ENCODE results near the gene TNFSF9.

DNA sequence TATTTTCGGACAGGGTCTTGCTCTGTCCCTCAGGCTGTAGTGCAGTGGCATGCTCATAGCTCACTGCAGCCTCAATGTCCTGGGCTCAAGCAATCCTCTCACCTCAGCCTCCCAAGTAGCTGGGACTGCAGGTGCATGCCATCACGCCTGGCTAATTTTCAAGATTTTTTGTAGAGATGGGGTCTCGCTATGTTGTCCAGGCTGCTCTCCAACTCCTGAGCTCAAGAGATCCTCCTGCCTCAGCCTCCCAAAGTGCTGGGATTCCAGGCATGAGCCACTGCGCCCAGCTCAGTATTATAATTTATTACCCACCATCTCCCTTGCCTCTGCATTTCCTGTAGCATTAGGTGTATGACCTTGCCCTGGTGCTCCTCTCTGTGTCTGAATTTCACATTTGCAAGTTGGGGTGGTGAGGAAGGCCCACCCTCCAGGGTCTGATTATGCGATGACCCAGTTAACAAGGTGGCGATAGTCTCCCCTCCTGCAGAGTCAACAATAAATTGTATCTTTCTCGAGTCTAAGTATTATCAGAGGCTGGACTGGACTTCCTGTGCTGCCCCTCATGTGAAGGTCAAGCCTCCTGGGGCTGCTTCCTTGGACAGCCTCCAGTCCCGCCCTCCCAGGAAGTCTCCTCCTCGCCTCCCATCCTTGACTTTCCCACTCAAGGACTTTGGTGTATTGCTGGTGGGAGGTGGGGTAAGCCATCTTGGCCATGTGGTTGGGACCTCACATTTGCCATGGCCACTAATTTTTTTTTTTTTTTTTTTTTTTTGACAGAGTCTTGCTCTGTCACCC lies 27.2 kb upstream of the TNFSF9 start:
- TF ChIP-seq CTCF (IDR thresholded peaks at IDR 0.05) (no peak), POLR2A (IDR thresholded peaks at IDR 0.05) (no peak)

Data from esophagus squamous epithelium (tissue), 4 donors.